ENCODE data around the gene DPYSL3.
"Not testable (repeated sequence)": the region's sequence is repeated elsewhere in the genome, so short reads cannot be mapped to it uniquely, and the experiment has no call there.

Gene DPYSL3

GRCh38 chr5:147400126-147400809, 109.6 kb downstream of the DPYSL3 start:
- DNase-seq, result no peak

GRCh38 chr5:147398860-147399259, 111.0 kb downstream of the DPYSL3 start:
- DNase-seq, result no peak

GRCh38 chr5:147397616-147398015, 112.3 kb downstream of the DPYSL3 start:
- DNase-seq, result no peak

- no peak for DNase-seq
Observed at GRCh38 chr5:147396070-147396823, 113.6 kb downstream of the DPYSL3 start.

GRCh38 chr5:147393874-147394672, 115.8 kb downstream of the DPYSL3 start:
- no peak for DNase-seq

- DNase-seq, result no peak
Observed at GRCh38 chr5:147391781-147392180, 118.1 kb downstream of the DPYSL3 start.

GRCh38 chr5:147390654-147391225, 119.1 kb downstream of the DPYSL3 start:
- DNase-seq, result no peak

- DNase-seq, result no peak
Observed at GRCh38 chr5:147388184-147389108, 121.4 kb downstream of the DPYSL3 start.

GRCh38 chr5:147387109-147387508, 122.8 kb downstream of the DPYSL3 start:
- no peak for DNase-seq

GRCh38 chr5:147384346-147385193, 125.3 kb downstream of the DPYSL3 start:
- DNase-seq, result no peak

GRCh38 chr5:147382776-147383175, 127.1 kb downstream of the DPYSL3 start:
- DNase-seq, result no peak

GRCh38 chr5:147381555-147381954, 128.3 kb downstream of the DPYSL3 start:
- no peak for DNase-seq

- DNase-seq, result no peak
Observed at GRCh38 chr5:147377682-147378081, 132.2 kb downstream of the DPYSL3 start.

GRCh38 chr5:147375151-147375550, 134.7 kb downstream of the DPYSL3 start:
- no peak for DNase-seq

GRCh38 chr5:147373328-147373727, 136.5 kb downstream of the DPYSL3 start:
- no peak for DNase-seq

- no peak for DNase-seq
Observed at GRCh38 chr5:147372191-147372590, 137.7 kb downstream of the DPYSL3 start.

GRCh38 chr5:147371290-147371689, 138.6 kb downstream of the DPYSL3 start:
- DNase-seq, result no peak

GRCh38 chr5:147369742-147370374, 140.0 kb downstream of the DPYSL3 start:
- DNase-seq, result no peak

GRCh38 chr5:147367381-147367780, 142.5 kb downstream of the DPYSL3 start:
- not testable (repeated sequence) for DNase-seq

GRCh38 chr5:147361441-147362175, 148.3 kb downstream of the DPYSL3 start:
- DNase-seq, result no peak
